K562 (cell line): ENCODE results near the gene THUMPD2. TPM values are rescaled to one million over a fixed set of nuclear protein-coding genes. Genes with fewer than 3 reads are reported as not detected.

Experiments used
- ATAC-seq: fragments of 200-7000 bp; cut with Tn5 transposase; 3 replicates; pipeline ENCODE4 v1.9.1; 2020; ENCODE audit warnings: moderate library complexity
- BruUV-seq: library from RNA; stranded (reverse); fragments of 400-500 nt; replicated peaks from 2 replicates; lab custom pipeline; 2021; lab: Mats Ljungman, UMichigan
- CTCF ChIA-PET: fragments of 300-600 bp; formaldehyde crosslinking; extraction: SDS; loops from one replicate; lab custom pipeline; 2021; ENCODE audit warnings: low intra/inter-chr PET ratio; lab: Yijun Ruan, JAX
- POLR2A ChIA-PET: fragments of 300-600, 350-650 bp; sonication (Branson Sonifier 250); formaldehyde crosslinking; extraction: SDS; loops from one replicate; lab custom pipeline; 2021; ENCODE audit warnings: antibody characterized with exemption, inconsistent platforms; lab: Yijun Ruan, JAX
- DNase-seq, 4 experiments: peaks; one replicate each; pipeline versions ENCODE4 v3.0.0 to v3.0.0-alpha.2; 2011 to 2018; ENCODE audit warnings: low spot score in 3 of 4, mixed read lengths in 3 of 4; ENCODE audit errors: extremely low read depth in 1 of 4
- FAIRE-seq: peaks from 2 replicates; lab custom pipeline; 2011; peaks lifted over from hg19 to GRCh38; lab: Jason Lieb, UNC
- H2AFZ ChIP-seq: 2 replicates; pipeline ENCODE4 v1.6.0; 2011; ENCODE audit warnings: low read depth, low read length, control low read depth, inconsistent platforms
- H3K27ac ChIP-seq: fragments of 200-600 bp; 3 replicates; pipeline ENCODE4 v1.8.0; 2011; ENCODE audit warnings: low read depth, mild to moderate bottlenecking, control low read depth, inconsistent platforms, low read length, moderate library complexity, mixed read lengths; ENCODE audit errors: extremely low read depth
- H3K27me3 ChIP-seq, 2 experiments: fragments of 300-600 bp in 1 of 2; 2 replicates in 1 of 2; 3 replicates in 1 of 2; pipeline versions ENCODE4 v1.6.0 to v1.8.0; 2011; ENCODE audit warnings: inconsistent platforms in 2 of 2, low read length in 2 of 2, mild to moderate bottlenecking in 1 of 2, mixed read lengths in 1 of 2, moderate library complexity in 1 of 2; ENCODE audit not compliant: control insufficient read depth in 2 of 2, insufficient read depth in 2 of 2
- H3K36me3 ChIP-seq: fragments of 300-600 bp; 3 replicates; pipeline ENCODE4 v1.8.0; 2011; ENCODE audit warnings: mild to moderate bottlenecking, low read length, inconsistent platforms; ENCODE audit not compliant: control insufficient read depth, insufficient read depth
- H3K4me1 ChIP-seq, 2 experiments: fragments of 200-600 bp in 1 of 2; replicated peaks in 1 of 2; 2 replicates in 1 of 2; 3 replicates in 1 of 2; pipeline versions ENCODE4 v1.5.1 to v1.8.0; 2011; ENCODE audit warnings: inconsistent platforms in 2 of 2, low read length in 2 of 2, mild to moderate bottlenecking in 1 of 2, mixed read lengths in 1 of 2, moderate library complexity in 1 of 2; ENCODE audit not compliant: control insufficient read depth in 2 of 2, insufficient read depth in 2 of 2
- H3K4me2 ChIP-seq: 2 replicates; pipeline ENCODE4 v1.6.1; 2011; ENCODE audit warnings: low read length, control low read depth, inconsistent platforms, mixed read lengths; ENCODE audit not compliant: insufficient read depth
- H3K4me3 ChIP-seq: fragments of 200-600 bp; sonication (generic), shearing (Covaris generic); 2 replicates; pipeline ENCODE4 v1.5.1; 2016; ENCODE audit warnings: control low read depth, inconsistent platforms
- H3K79me2 ChIP-seq: fragments of 200-600 bp; 3 replicates; pipeline ENCODE4 v1.8.0; 2011; ENCODE audit warnings: low read length, inconsistent platforms; ENCODE audit not compliant: control insufficient read depth, insufficient read depth
- H3K9ac ChIP-seq, 2 experiments: 2 replicates each; pipeline versions ENCODE4 v1.6.0 to v1.6.1; 2011; ENCODE audit warnings: low read depth in 2 of 2, low read length in 2 of 2, control low read depth in 1 of 2, inconsistent platforms in 1 of 2, mild to moderate bottlenecking in 1 of 2, mixed read lengths in 1 of 2; ENCODE audit not compliant: insufficient read depth in 1 of 2
- H3K9me1 ChIP-seq: one replicate; pipeline ENCODE4 v1.6.0; 2011; ENCODE audit warnings: inconsistent platforms, mild to moderate bottlenecking, low read length, moderate library complexity; ENCODE audit not compliant: control insufficient read depth, insufficient read depth
- H3K9me3 ChIP-seq: replicated peaks from 2 replicates; pipeline ENCODE4 v1.5.1; 2011; ENCODE audit warnings: low read depth, low read length, inconsistent platforms; ENCODE audit not compliant: control insufficient read depth, insufficient read depth
- H4K20me1 ChIP-seq: replicated peaks from 2 replicates; pipeline ENCODE4 v1.6.1; 2011; ENCODE audit warnings: low read length, inconsistent platforms, mixed read lengths; ENCODE audit not compliant: control insufficient read depth, insufficient read depth
- ARID2 ChIP-seq: fragments of 450-650 bp; IDR thresholded peaks from 2 replicates; pipeline ENCODE4 v1.6.1; 2017; ENCODE audit warnings: antibody characterized with exemption, mild to moderate bottlenecking
- CCAR2 ChIP-seq: fragments of 200-400 bp; formaldehyde crosslinking; IDR thresholded peaks from 2 replicates; pipeline ENCODE4 v1.6.1; 2017; ENCODE audit warnings: mild to moderate bottlenecking, low read depth, low read length
- E2F3 ChIP-seq: fragments of 250-450 bp; sonication (Bioruptor Pico); IDR thresholded peaks from 2 replicates; pipeline ENCODE4 v1.4.0; 2020; ENCODE audit warnings: mild to moderate bottlenecking
- ELF4 ChIP-seq: fragments of 450-650 bp; formaldehyde crosslinking; IDR thresholded peaks from 2 replicates; pipeline ENCODE4 v1.4.0; 2022; ENCODE audit warnings: missing genetic modification characterization
- HLTF ChIP-seq: fragments of 450-650 bp; IDR thresholded peaks from 2 replicates; pipeline ENCODE4 v1.6.1; 2016
- IRF2 ChIP-seq: sonication (generic); formaldehyde crosslinking; IDR thresholded peaks from 2 replicates; pipeline ENCODE4 v1.8.1; 2022; ENCODE audit warnings: mild to moderate bottlenecking, missing genetic modification reagents
- PRPF4 ChIP-seq: fragments of 200-400 bp; formaldehyde crosslinking; IDR thresholded peaks from one replicate; pipeline ENCODE4 v1.6.1; 2017; ENCODE audit warnings: low read length, low read depth, mild to moderate bottlenecking; ENCODE audit not compliant: insufficient read depth, poor library complexity, severe bottlenecking
- RFX7 ChIP-seq: fragments of 250-450 bp; sonication (Bioruptor Pico); IDR thresholded peaks from 2 replicates; pipeline ENCODE4 v1.5.1; 2021; ENCODE audit warnings: mild to moderate bottlenecking
- SIRT6 ChIP-seq: IDR thresholded peaks from one replicate; pipeline ENCODE4 v1.6.1; 2012; ENCODE audit warnings: low read depth, mild to moderate bottlenecking, control low read depth, inconsistent platforms, low read length, moderate library complexity
- ZC3H8 ChIP-seq: fragments of 450-650 bp; IDR thresholded peaks from 2 replicates; pipeline ENCODE4 v1.6.1; 2017
- ZEB2 ChIP-seq: fragments of 450-650 bp; IDR thresholded peaks from 2 replicates; pipeline ENCODE4 v1.6.1; 2016
- ZNF274 ChIP-seq: IDR thresholded peaks from 2 replicates; pipeline ENCODE4 v1.6.1; 2011; ENCODE audit warnings: low read depth, mild to moderate bottlenecking, low read length, moderate library complexity, borderline replicate concordance
- WGBS: fragments of 100-300 bp; shearing (Covaris generic); methylation state at CpG from one replicate; pipeline ENCODE4 v1.1.6; 2016; ENCODE audit warnings: low coverage, mixed read lengths; ENCODE audit not compliant: insufficient coverage; ENCODE audit errors: missing lambda C conversion rate; 5-methylcytosine and 5-hydroxymethylcytosine counted together
- in situ Hi-C: fragments of 300-500 bp; cut with MboI; formaldehyde crosslinking; loops from 4 replicates; pipeline ENCODE4 v1.15.0; 2018; ENCODE audit warnings: inconsistent platforms, mixed read lengths
- intact Hi-C: fragments of 100-400 bp; cut with micrococcal nuclease; formaldehyde crosslinking; loops from 2 replicates; pipeline ENCODE4 v1.14.2; 2022
- polyA plus RNA-seq, 8 experiments: library from polyadenylated mRNA; depleted of rRNA in 4 of 8; stranded (reverse) in 5 of 8; unstranded in 3 of 8; fragments of >200 nt; fragmentation: Nextera tagmentation in 2 of 8; fragmentation: Illumina TruSeq in 1 of 8; extraction: Ambion mirVana in 2 of 8; extraction: Trizol in 1 of 8; gene quantifications; 2 replicates each; pipeline versions ENCODE4 v1.2.1 to v1.2.3, GENCODE V29; 2011 to 2014; ENCODE audit warnings: inconsistent platforms in 1 of 8, missing spikeins in 1 of 8
- total RNA-seq, 7 experiments: library from RNA; depleted of rRNA in 6 of 7; stranded (reverse); fragments of >200 nt in 6 of 7; fragmentation: Illumina TruSeq in 2 of 7; extraction: Trizol in 2 of 7; gene quantifications; 2 replicates each; pipeline versions ENCODE4 v1.2.1 to v1.2.3, GENCODE V29; 2011 to 2021; ENCODE audit warnings: low replicate concordance in 1 of 7
- TF ChIP-seq, protein P1 (sequence below): sonication (generic); formaldehyde crosslinking; IDR thresholded peaks from 2 replicates; pipeline ENCODE4 v1.8.1; 2023; ENCODE audit warnings: mild to moderate bottlenecking, missing genetic modification reagents
- TF ChIP-seq, protein P2 (sequence below): sonication (generic); formaldehyde crosslinking; IDR thresholded peaks from 2 replicates; pipeline ENCODE4 v1.8.1; 2023; ENCODE audit warnings: mild to moderate bottlenecking, missing genetic modification reagents
- TF ChIP-seq, protein P3 (sequence below): fragments of 250-450 bp; sonication (Bioruptor Pico); IDR thresholded peaks from 2 replicates; pipeline ENCODE4 v1.5.0; 2021; ENCODE audit warnings: mild to moderate bottlenecking, borderline replicate concordance

THUMPD2 gene
- total and polyA plus RNA-seq, 9 of the 15 experiments (the other 6 are each of a cell fraction or from before 2014, with no cell fraction given): 9.6 to 40.4 (median 24.0) TPM

DNA sequence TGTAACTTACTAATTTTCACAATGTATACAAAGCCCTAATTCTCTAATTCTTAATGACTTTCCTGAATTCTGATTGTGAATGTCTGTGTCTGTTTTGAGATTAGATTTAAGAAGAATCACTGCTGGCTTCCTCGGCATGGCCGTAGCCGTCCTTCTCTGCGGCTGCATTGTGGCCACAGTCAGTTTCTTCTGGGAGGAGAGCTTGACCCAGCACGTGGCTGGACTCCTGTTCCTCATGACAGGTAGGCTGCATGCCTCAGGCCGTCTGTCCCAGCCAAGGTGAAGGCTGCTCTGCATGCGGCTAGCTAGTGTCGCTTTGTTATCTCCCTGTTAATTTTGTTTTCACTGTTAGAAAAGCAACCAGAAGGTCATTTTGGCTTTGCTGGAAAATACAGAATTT lies 72.1 kb downstream of the THUMPD2 start:
- no peak overlapping the region for H2AFZ ChIP-seq
- no peak overlapping the region for H3K4me2 ChIP-seq
- peaks cover 1% of the 10 kb centered on the region for H3K9me3 ChIP-seq
- in situ Hi-C loops (no loop called here), intact Hi-C loops (no loop called here)
- no peak overlapping the region for H3K4me3 ChIP-seq
- no peaks in the 10 kb centered on the region for H3K36me3 ChIP-seq
- no peak for ATAC-seq
- H3K79me2 ChIP-seq: no peaks in the 10 kb centered on the region
- BruUV-seq: no TSS peak
- no peaks in the 10 kb centered on the region for H3K9me1 ChIP-seq
- peaks cover 11 to 25% of the 10 kb centered on the region in 2 experiments for H3K27me3 ChIP-seq
- CTCF ChIA-PET: no interaction called here
- POLR2A ChIA-PET: interaction anchor here (1.1 kb wide), 1 partner anchor 13 kb away, joined by 3 read pairs; no protein-coding TSS in a partner anchor
- no peaks in the 10 kb centered on the region for H4K20me1 ChIP-seq
- DNase-seq: no peak
- TF ChIP-seq ARID2 (no peak), ZC3H8 (no peak), PRPF4 (no peak), E2F3 (CRISPR knock-in tag) (no peak), ZNF274 (no peak), SIRT6 (no peak), ELF4 (CRISPR knock-in tag) (no peak), IRF2 (CRISPR knock-in tag) (no peak), HLTF (no peak), RFX7 (CRISPR knock-in tag) (no peak), ZEB2 (no peak), CCAR2 (no peak)
- TF ChIP-seq, protein P1, sequence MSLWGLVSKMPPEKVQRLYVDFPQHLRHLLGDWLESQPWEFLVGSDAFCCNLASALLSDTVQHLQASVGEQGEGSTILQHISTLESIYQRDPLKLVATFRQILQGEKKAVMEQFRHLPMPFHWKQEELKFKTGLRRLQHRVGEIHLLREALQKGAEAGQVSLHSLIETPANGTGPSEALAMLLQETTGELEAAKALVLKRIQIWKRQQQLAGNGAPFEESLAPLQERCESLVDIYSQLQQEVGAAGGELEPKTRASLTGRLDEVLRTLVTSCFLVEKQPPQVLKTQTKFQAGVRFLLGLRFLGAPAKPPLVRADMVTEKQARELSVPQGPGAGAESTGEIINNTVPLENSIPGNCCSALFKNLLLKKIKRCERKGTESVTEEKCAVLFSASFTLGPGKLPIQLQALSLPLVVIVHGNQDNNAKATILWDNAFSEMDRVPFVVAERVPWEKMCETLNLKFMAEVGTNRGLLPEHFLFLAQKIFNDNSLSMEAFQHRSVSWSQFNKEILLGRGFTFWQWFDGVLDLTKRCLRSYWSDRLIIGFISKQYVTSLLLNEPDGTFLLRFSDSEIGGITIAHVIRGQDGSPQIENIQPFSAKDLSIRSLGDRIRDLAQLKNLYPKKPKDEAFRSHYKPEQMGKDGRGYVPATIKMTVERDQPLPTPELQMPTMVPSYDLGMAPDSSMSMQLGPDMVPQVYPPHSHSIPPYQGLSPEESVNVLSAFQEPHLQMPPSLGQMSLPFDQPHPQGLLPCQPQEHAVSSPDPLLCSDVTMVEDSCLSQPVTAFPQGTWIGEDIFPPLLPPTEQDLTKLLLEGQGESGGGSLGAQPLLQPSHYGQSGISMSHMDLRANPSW (CRISPR knock-in tag): no peak
- TF ChIP-seq, protein P2, sequence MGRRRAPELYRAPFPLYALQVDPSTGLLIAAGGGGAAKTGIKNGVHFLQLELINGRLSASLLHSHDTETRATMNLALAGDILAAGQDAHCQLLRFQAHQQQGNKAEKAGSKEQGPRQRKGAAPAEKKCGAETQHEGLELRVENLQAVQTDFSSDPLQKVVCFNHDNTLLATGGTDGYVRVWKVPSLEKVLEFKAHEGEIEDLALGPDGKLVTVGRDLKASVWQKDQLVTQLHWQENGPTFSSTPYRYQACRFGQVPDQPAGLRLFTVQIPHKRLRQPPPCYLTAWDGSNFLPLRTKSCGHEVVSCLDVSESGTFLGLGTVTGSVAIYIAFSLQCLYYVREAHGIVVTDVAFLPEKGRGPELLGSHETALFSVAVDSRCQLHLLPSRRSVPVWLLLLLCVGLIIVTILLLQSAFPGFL (CRISPR knock-in tag): no peak
- TF ChIP-seq, protein P3, sequence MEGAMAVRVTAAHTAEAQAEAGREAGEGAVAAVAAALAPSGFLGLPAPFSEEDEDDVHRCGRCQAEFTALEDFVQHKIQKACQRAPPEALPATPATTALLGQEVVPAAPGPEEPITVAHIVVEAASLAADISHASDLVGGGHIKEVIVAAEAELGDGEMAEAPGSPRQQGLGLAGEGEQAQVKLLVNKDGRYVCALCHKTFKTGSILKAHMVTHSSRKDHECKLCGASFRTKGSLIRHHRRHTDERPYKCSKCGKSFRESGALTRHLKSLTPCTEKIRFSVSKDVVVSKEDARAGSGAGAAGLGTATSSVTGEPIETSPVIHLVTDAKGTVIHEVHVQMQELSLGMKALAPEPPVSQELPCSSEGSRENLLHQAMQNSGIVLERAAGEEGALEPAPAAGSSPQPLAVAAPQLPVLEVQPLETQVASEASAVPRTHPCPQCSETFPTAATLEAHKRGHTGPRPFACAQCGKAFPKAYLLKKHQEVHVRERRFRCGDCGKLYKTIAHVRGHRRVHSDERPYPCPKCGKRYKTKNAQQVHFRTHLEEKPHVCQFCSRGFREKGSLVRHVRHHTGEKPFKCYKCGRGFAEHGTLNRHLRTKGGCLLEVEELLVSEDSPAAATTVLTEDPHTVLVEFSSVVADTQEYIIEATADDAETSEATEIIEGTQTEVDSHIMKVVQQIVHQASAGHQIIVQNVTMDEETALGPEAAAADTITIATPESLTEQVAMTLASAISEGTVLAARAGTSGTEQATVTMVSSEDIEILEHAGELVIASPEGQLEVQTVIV (CRISPR knock-in tag): no peak
- H3K4me1 ChIP-seq: no peaks in the 10 kb centered on the region
- H3K27ac ChIP-seq: no peak overlapping the region
- H3K9ac ChIP-seq: no peak overlapping the region
- FAIRE-seq: no peak
- WGBS: 4% methylated on average over 8 of the region's 8 CpGs
